HepG2 (cell line): ENCODE data around the gene C1orf50. TPM values are rescaled to one million over a fixed set of nuclear protein-coding genes. Genes with fewer than 3 reads are reported as not detected.

ENCODE experiments used
- HHEX ChIP-seq: IDR thresholded peaks from 2 replicates; pipeline ENCODE4 v1.6.1; 2016; ENCODE audit warnings: control low read depth
- JUN ChIP-seq: sonication (generic); formaldehyde crosslinking; IDR thresholded peaks from 2 replicates; pipeline ENCODE4 v1.4.0; 2020; ENCODE audit warnings: mild to moderate bottlenecking, missing genetic modification reagents
- KMT2A ChIP-seq: sonication (generic); formaldehyde crosslinking; IDR thresholded peaks from 2 replicates; pipeline ENCODE4 v1.4.0; 2020; ENCODE audit warnings: missing genetic modification reagents
- MXD4 ChIP-seq: IDR thresholded peaks from 2 replicates; pipeline ENCODE4 v1.6.1; 2016; ENCODE audit warnings: mild to moderate bottlenecking, missing biosample characterization, missing genetic modification reagents
- MZF1 ChIP-seq: sonication (generic); formaldehyde crosslinking; IDR thresholded peaks from 2 replicates; pipeline ENCODE4 v1.8.1; 2023; ENCODE audit warnings: mild to moderate bottlenecking, missing genetic modification reagents, borderline replicate concordance
- NFYC ChIP-seq: IDR thresholded peaks from 2 replicates; pipeline ENCODE4 v1.6.1; 2016; ENCODE audit warnings: missing genetic modification reagents, missing compliant biosample characterization
- NONO ChIP-seq, 2 experiments: fragments of 450-650 bp in 1 of 2; sonication (generic) in 1 of 2; formaldehyde crosslinking in 1 of 2; IDR thresholded peaks in 1 of 2; conservative IDR thresholded peaks in 1 of 2; 2 replicates each; pipeline versions ENCODE4 v1.6.1 to v1.8.0; 2017 to 2022; ENCODE audit warnings: mild to moderate bottlenecking in 1 of 2, missing genetic modification reagents in 1 of 2, moderate library complexity in 1 of 2
- RFXANK ChIP-seq: IDR thresholded peaks from 2 replicates; pipeline ENCODE4 v1.6.1; 2016
- RXRA ChIP-seq: sonication (generic); formaldehyde crosslinking; IDR thresholded peaks from 2 replicates; pipeline ENCODE4 v1.5.1; 2020; ENCODE audit warnings: missing genetic modification reagents
- TAF1 ChIP-seq: sonication (generic); formaldehyde crosslinking; IDR thresholded peaks from 2 replicates; pipeline ENCODE4 v1.4.0; 2020; ENCODE audit warnings: missing genetic modification reagents
- ZBTB8A ChIP-seq: sonication (generic); formaldehyde crosslinking; IDR thresholded peaks from 2 replicates; pipeline ENCODE4 v1.4.0; 2020; ENCODE audit warnings: mild to moderate bottlenecking, low read depth, missing genetic modification reagents, borderline replicate concordance
- ZHX1 ChIP-seq: sonication (generic); formaldehyde crosslinking; IDR thresholded peaks from 2 replicates; pipeline ENCODE4 v1.8.1; 2022; ENCODE audit warnings: low read depth, mild to moderate bottlenecking, missing genetic modification reagents
- ZNF567 ChIP-seq: sonication (generic); formaldehyde crosslinking; IDR thresholded peaks from 2 replicates; pipeline ENCODE4 v1.8.1; 2023; ENCODE audit warnings: mild to moderate bottlenecking, missing genetic modification reagents, borderline replicate concordance
- ZNF749 ChIP-seq: sonication (generic); formaldehyde crosslinking; IDR thresholded peaks from 2 replicates; pipeline ENCODE4 v1.8.0; 2022; ENCODE audit warnings: mild to moderate bottlenecking, missing genetic modification reagents, moderate library complexity, borderline replicate concordance
- polyA plus RNA-seq, 8 experiments: library from polyadenylated mRNA; depleted of rRNA in 3 of 8; stranded (reverse) in 7 of 8; unstranded in 1 of 8; fragments of >200 nt; fragmentation: Illumina TruSeq in 4 of 8; extraction: Trizol in 4 of 8; gene quantifications; 2 replicates each; pipeline versions ENCODE4 v1.2.1 to v1.2.3, GENCODE V29; 2011 to 2016; ENCODE audit warnings: low read depth in 4 of 8, missing spikeins in 1 of 8, mixed read lengths in 1 of 8; ENCODE audit not compliant: insufficient read depth in 1 of 8
- total RNA-seq, 5 experiments: library from RNA; depleted of rRNA; stranded (reverse); fragments of >200 nt; fragmentation: Illumina TruSeq; extraction: Trizol; gene quantifications; 2 replicates each; pipeline ENCODE4 v1.2.3, GENCODE V29; 2016; ENCODE audit warnings: low read depth in 1 of 5
- TF ChIP-seq, protein P1 (sequence below): sonication (generic); formaldehyde crosslinking; IDR thresholded peaks from 2 replicates; pipeline ENCODE4; 2020; ENCODE audit warnings: missing genetic modification reagents, mild to moderate bottlenecking, borderline replicate concordance
- TF ChIP-seq, protein P2 (sequence below): sonication (generic); formaldehyde crosslinking; IDR thresholded peaks from 2 replicates; pipeline ENCODE4 v1.4.0; 2020; ENCODE audit warnings: missing genetic modification reagents, borderline replicate concordance
- TF ChIP-seq, protein P3 (sequence below): sonication (generic); formaldehyde crosslinking; IDR thresholded peaks from 2 replicates; pipeline ENCODE4 v1.4.0; 2020; ENCODE audit warnings: missing genetic modification reagents
- TF ChIP-seq, protein P4 (sequence below): sonication (generic); formaldehyde crosslinking; conservative IDR thresholded peaks from 2 replicates; pipeline ENCODE4 v1.4.0; 2020; ENCODE audit warnings: missing genetic modification reagents

The C1orf50 gene
- total and polyA plus RNA-seq, 2 of the 13 experiments (the other 11 are each of a cell fraction or from before 2014, with no cell fraction given): 4.3 to 4.8 TPM

- TF ChIP-seq, protein P1, sequence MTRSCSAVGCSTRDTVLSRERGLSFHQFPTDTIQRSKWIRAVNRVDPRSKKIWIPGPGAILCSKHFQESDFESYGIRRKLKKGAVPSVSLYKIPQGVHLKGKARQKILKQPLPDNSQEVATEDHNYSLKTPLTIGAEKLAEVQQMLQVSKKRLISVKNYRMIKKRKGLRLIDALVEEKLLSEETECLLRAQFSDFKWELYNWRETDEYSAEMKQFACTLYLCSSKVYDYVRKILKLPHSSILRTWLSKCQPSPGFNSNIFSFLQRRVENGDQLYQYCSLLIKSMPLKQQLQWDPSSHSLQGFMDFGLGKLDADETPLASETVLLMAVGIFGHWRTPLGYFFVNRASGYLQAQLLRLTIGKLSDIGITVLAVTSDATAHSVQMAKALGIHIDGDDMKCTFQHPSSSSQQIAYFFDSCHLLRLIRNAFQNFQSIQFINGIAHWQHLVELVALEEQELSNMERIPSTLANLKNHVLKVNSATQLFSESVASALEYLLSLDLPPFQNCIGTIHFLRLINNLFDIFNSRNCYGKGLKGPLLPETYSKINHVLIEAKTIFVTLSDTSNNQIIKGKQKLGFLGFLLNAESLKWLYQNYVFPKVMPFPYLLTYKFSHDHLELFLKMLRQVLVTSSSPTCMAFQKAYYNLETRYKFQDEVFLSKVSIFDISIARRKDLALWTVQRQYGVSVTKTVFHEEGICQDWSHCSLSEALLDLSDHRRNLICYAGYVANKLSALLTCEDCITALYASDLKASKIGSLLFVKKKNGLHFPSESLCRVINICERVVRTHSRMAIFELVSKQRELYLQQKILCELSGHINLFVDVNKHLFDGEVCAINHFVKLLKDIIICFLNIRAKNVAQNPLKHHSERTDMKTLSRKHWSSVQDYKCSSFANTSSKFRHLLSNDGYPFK (CRISPR knock-in tag): peak; percentile 59; the same call in 1 of the 2 replicates
- TF ChIP-seq ZNF567: no peak
- no peak for TF ChIP-seq NFYC (CRISPR knock-in tag)
- TF ChIP-seq TAF1: no peak
- TF ChIP-seq, protein P2, sequence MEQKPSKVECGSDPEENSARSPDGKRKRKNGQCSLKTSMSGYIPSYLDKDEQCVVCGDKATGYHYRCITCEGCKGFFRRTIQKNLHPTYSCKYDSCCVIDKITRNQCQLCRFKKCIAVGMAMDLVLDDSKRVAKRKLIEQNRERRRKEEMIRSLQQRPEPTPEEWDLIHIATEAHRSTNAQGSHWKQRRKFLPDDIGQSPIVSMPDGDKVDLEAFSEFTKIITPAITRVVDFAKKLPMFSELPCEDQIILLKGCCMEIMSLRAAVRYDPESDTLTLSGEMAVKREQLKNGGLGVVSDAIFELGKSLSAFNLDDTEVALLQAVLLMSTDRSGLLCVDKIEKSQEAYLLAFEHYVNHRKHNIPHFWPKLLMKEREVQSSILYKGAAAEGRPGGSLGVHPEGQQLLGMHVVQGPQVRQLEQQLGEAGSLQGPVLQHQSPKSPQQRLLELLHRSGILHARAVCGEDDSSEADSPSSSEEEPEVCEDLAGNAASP (CRISPR knock-in tag): no peak
- no peak for TF ChIP-seq HHEX (CRISPR knock-in tag)
- TF ChIP-seq, protein P3, sequence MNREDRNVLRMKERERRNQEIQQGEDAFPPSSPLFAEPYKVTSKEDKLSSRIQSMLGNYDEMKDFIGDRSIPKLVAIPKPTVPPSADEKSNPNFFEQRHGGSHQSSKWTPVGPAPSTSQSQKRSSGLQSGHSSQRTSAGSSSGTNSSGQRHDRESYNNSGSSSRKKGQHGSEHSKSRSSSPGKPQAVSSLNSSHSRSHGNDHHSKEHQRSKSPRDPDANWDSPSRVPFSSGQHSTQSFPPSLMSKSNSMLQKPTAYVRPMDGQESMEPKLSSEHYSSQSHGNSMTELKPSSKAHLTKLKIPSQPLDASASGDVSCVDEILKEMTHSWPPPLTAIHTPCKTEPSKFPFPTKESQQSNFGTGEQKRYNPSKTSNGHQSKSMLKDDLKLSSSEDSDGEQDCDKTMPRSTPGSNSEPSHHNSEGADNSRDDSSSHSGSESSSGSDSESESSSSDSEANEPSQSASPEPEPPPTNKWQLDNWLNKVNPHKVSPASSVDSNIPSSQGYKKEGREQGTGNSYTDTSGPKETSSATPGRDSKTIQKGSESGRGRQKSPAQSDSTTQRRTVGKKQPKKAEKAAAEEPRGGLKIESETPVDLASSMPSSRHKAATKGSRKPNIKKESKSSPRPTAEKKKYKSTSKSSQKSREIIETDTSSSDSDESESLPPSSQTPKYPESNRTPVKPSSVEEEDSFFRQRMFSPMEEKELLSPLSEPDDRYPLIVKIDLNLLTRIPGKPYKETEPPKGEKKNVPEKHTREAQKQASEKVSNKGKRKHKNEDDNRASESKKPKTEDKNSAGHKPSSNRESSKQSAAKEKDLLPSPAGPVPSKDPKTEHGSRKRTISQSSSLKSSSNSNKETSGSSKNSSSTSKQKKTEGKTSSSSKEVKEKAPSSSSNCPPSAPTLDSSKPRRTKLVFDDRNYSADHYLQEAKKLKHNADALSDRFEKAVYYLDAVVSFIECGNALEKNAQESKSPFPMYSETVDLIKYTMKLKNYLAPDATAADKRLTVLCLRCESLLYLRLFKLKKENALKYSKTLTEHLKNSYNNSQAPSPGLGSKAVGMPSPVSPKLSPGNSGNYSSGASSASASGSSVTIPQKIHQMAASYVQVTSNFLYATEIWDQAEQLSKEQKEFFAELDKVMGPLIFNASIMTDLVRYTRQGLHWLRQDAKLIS: no peak
- TF ChIP-seq MZF1 (CRISPR knock-in tag): no peak
- TF ChIP-seq ZHX1 (CRISPR knock-in tag): peak; percentile 27; the same call in 1 of the 2 replicates
- no peak for TF ChIP-seq ZBTB8A (CRISPR knock-in tag)
- no peak for TF ChIP-seq MXD4 (CRISPR knock-in tag)
- no peak for TF ChIP-seq JUN
- TF ChIP-seq RXRA (CRISPR knock-in tag): peak; percentile 7; the same call in 1 of the 2 replicates
- TF ChIP-seq, protein P4, sequence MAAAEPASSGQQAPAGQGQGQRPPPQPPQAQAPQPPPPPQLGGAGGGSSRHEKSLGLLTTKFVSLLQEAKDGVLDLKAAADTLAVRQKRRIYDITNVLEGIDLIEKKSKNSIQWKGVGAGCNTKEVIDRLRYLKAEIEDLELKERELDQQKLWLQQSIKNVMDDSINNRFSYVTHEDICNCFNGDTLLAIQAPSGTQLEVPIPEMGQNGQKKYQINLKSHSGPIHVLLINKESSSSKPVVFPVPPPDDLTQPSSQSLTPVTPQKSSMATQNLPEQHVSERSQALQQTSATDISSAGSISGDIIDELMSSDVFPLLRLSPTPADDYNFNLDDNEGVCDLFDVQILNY (CRISPR knock-in tag): 0 out of 2 replicates have a peak, but pooled peaks have one; percentile 8
- TF ChIP-seq RFXANK (CRISPR knock-in tag): no peak
- TF ChIP-seq KMT2A (CRISPR knock-in tag): no peak; the same call in 1 of the 2 replicates
- TF ChIP-seq ZNF749 (CRISPR knock-in tag): peak; percentile 8; the same call in 1 of the 2 replicates
- TF ChIP-seq NONO (IDR thresholded peaks at IDR 0.05): no peak
- TF ChIP-seq NONO (CRISPR knock-in tag; conservative IDR thresholded peaks at IDR 0.05): peak; percentile 4; the same call in 1 of the 2 replicates
Observed at GRCh38 chr1:42767510-42768000, 506 bp downstream of the C1orf50 start (continued).
